Kidney epithelial cell (primary cell): Measurements from ENCODE around the gene M6PR. TPM values are rescaled to one million over a fixed set of nuclear protein-coding genes. Genes with fewer than 3 reads are reported as not detected.
"Not testable (repeated sequence)": the region's sequence is repeated elsewhere in the genome, so short reads cannot be mapped to it uniquely, and the experiment has no call there.

Source experiments
- DNase-seq: peaks from one replicate; pipeline ENCODE4 v3.0.0-alpha.2; 2010; ENCODE audit warnings: low read depth
- H3K27me3 ChIP-seq: 2 replicates; pipeline ENCODE4 v1.6.0; 2011; ENCODE audit warnings: low read length; ENCODE audit not compliant: control insufficient read depth, insufficient read depth
- H3K36me3 ChIP-seq: 2 replicates; pipeline ENCODE4 v1.5.1; 2011; ENCODE audit warnings: low read length; ENCODE audit not compliant: control insufficient read depth, insufficient read depth
- H3K4me3 ChIP-seq: 2 replicates; pipeline ENCODE4 v1.5.1; 2011; ENCODE audit warnings: low read depth, mild to moderate bottlenecking, control low read depth, low read length
- total RNA-seq: library from RNA; depleted of rRNA; stranded (reverse); fragments of >200 nt; gene quantifications from 2 replicates; pipeline ENCODE4 v1.2.3, GENCODE V29; 2015
- TF ChIP-seq, protein P1 (sequence below): IDR thresholded peaks from 2 replicates; pipeline ENCODE4 v1.5.1; 2011; ENCODE audit warnings: mild to moderate bottlenecking, moderate library complexity, low read length, control low read depth, inconsistent platforms; ENCODE audit not compliant: insufficient read depth, poor library complexity, severe bottlenecking

M6PR gene
- total RNA-seq, 1 donor from 2014 or later = 256 TPM

DNA sequence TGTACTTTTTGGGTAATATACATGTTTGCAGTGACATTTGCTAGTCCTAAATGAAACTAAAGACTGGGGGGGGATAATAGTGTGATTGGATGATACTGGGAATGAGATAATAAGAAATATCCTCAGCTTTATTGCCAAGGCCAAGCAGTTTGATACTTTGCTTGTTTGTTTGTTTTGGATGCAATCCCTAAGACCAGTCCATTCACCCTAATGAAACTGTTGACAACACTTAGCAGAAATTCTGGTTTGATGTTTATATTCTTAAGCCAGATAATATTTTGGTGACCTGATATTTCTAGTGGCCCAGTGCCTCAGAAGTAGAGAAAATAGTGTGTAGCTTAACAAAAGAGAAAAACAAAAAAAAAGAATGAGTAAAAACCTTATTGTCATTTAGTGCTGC, 33.3 kb downstream of the M6PR start:
- DNase-seq = no peak
- no peaks in the 10 kb centered on the region for H3K36me3 ChIP-seq
- H3K27me3 ChIP-seq = no peaks in the 10 kb centered on the region
- no peak overlapping the region for H3K4me3 ChIP-seq
- TF ChIP-seq, protein P1, sequence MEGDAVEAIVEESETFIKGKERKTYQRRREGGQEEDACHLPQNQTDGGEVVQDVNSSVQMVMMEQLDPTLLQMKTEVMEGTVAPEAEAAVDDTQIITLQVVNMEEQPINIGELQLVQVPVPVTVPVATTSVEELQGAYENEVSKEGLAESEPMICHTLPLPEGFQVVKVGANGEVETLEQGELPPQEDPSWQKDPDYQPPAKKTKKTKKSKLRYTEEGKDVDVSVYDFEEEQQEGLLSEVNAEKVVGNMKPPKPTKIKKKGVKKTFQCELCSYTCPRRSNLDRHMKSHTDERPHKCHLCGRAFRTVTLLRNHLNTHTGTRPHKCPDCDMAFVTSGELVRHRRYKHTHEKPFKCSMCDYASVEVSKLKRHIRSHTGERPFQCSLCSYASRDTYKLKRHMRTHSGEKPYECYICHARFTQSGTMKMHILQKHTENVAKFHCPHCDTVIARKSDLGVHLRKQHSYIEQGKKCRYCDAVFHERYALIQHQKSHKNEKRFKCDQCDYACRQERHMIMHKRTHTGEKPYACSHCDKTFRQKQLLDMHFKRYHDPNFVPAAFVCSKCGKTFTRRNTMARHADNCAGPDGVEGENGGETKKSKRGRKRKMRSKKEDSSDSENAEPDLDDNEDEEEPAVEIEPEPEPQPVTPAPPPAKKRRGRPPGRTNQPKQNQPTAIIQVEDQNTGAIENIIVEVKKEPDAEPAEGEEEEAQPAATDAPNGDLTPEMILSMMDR = no peak

DNA sequence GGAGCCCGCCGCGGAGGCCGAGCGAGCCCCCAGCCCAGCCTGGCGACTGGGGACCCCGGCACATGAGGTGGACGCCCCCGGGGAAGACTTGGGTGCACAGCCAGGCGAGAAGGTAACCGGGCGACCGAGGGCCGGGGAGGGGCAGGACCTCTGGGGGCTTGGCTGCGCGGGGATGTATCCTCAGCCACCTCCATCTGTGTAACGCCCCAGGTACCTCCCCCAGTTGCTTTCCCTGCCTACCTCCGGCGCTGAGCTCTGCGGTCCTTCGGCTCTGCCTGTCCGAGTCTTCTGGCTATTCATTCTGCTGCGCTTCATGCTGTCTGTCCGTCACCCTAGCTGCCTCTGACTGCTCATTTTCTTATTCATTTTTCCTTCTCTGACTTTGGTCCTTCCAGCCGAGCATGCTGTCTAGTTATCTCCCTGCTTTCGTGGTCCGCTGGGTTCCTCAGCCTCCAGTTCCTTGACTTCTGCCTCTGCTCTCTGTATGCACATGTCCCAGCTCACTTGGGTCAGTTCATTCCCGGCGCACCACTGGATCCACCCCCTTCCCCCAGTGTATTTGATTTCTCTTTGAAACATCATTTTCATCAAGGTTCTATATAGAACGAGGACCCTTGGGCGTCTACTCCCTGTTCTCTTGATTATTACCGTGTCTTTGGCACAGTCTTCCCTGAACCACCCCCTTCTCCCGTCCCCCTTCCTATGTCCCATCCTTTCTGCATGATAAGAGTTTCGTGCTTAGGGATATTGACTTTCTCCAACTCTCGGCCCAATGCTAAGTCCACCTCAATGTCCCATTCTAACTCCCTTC, 34.5 kb downstream of the M6PR start:
- no peaks in the 10 kb centered on the region for H3K27me3 ChIP-seq
- TF ChIP-seq, protein P1 = no peak
- H3K36me3 ChIP-seq = no peaks in the 10 kb centered on the region
- no peak for DNase-seq
- H3K4me3 ChIP-seq = peak overlapping the region; percentile 71

DNA sequence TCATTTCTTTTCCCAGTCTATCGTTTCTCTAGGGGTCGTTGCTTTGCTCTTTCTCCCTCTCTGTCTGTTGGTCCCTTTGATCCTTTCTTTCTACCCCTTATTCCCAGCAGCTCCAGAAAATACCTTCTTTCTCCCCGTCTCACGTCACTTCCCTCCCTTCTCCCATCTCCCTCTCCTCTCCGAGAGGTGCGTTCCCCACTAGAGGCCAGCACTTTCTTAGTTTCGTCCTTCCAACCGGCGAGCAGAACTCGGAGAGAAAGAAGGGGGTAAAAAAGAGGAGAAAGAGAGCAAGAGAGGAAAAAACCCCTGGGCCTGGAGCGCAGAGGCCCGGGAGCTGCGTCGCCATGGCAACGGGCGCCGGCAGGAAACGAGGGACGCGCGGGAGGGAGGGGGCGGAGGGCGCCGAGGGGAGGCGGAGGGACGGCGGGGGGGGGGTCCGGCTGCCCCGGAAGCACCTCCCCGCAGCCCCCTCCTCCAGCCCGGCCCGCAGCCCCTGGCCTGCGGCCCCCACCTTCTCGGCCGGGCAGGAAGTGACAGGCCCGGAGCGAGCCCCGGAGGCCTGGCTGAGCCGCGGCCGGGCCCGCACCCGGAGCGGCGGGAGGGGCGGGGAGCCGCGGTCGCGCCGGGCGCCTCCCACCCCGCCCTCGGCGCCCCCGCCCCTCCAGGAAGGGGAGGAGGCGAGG, 35.3 kb downstream of the M6PR start, which contains the start of gene PHC1:
Gene PHC1 (plus strand): TSS at position 477 of the 683 bp plus-strand sequence. CDS start 3,169 bp downstream, outside the sequence.
- H3K36me3 ChIP-seq, H3K27me3 ChIP-seq, DNase-seq: not testable (repeated sequence)
- TF ChIP-seq, protein P1 = peak; percentile 57
- peak within 1 kb of the TSS; percentile 71 for H3K4me3 ChIP-seq

DNA sequence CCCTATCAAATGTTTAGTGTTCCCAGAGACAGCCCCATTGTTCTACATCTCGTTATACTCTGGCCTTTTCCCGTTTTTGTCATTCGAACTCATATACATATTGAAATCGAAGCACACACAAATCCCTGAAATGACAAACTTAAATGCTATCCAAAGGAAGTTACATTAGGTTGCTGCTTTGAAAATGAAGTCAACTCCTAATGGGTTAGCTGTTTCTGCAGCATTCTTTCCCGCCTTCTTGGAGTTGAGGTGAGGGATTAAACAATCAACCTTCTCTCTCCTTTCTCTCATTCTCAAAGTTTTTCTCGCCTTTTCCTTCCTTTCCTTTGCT, 35.8 kb downstream of the M6PR start:
- H3K4me3 ChIP-seq = peak overlapping the region; percentile 59
- H3K36me3 ChIP-seq = no peaks in the 10 kb centered on the region
- no peak for DNase-seq
- TF ChIP-seq, protein P1 = no peak
- H3K27me3 ChIP-seq = no peaks in the 10 kb centered on the region

DNA sequence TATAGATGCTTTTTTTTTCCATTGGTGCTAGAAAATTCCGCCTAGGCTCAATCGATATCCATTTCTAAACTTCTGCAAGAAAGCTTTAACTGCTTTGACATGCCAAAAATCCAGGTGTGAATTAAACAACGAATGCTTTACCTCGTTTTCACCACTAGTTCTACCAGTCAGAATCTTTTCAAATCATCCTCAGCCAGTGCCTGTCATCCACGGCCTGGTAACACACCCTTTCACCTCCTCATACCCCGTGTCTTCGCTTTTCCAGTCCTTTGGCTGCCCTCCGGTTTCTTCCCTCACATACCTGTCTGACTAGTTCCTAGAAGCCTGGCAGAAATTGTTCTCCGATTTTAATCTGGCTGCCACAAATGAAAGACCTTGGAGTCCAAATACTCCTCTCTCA, 36.5 kb downstream of the M6PR start:
- no peak overlapping the region for H3K4me3 ChIP-seq
- TF ChIP-seq, protein P1 = peak; percentile 31
- no peak for DNase-seq

More for the DNA sequence above, 36.5 kb downstream of the M6PR start:
- no peaks in the 10 kb centered on the region for H3K27me3 ChIP-seq
- no peaks in the 10 kb centered on the region for H3K36me3 ChIP-seq
